GM13976 (cell line): ENCODE results near the gene MARCHF3.
"Not testable (repeated sequence)": the region's sequence is repeated elsewhere in the genome, so short reads cannot be mapped to it uniquely, and the experiment has no call there.

Experiments
- DNase-seq: peaks from one replicate; pipeline ENCODE4 v3.0.0; 2012; ENCODE audit warnings: low spot score
- CTCF ChIP-seq: IDR thresholded peaks from 2 replicates; pipeline ENCODE4 v1.5.1; 2012; ENCODE audit warnings: borderline replicate concordance, mild to moderate bottlenecking; ENCODE audit not compliant: insufficient read depth; ENCODE audit errors: extremely low read depth, missing control alignments, control extremely low read depth
- in situ Hi-C: fragments of 300-500 bp; cut with MboI; formaldehyde crosslinking; loops from one replicate; pipeline ENCODE4 v1.12.0; 2022; ENCODE audit warnings: low sequenced_read_pairs, mixed read lengths, inconsistent platforms; ENCODE audit not compliant: unreplicated experiment

MARCHF3 gene

DNA sequence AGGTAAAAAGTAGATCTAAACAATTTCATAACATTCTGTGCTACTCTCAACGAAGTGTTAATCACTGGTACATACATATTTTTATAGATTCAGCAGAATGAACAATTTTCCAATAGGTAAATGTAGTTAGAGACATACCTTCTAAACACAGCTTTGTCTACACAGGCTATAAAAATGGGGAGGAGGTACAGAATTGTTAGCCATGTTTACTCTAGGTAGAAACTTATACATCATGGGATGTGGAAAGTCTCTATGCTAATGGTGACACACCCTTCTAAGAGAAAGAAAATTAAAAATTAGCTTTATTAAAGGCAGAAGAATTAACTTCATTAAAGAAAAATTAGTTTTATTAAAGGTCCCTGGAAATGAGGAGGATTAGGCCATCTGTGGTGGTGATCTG lies 31.2 kb upstream of the MARCHF3 start:
- in situ Hi-C loops: no loop called here
- DNase-seq: no peak
- no peak for TF ChIP-seq CTCF

GRCh38 chr5:127060470-127060985 lies 30.2 kb upstream of the MARCHF3 start:
- no peak for TF ChIP-seq CTCF
- in situ Hi-C loops: no loop called here
- no peak for DNase-seq

- no peak for TF ChIP-seq CTCF
- no peak for DNase-seq
- in situ Hi-C loops: no loop called here
These were observed 26.5 kb upstream of the MARCHF3 start for GRCh38 chr5:127056896-127057295.

GRCh38 chr5:127055880-127056653 lies 25.7 kb upstream of the MARCHF3 start:
- no peak for TF ChIP-seq CTCF
- in situ Hi-C loops: no loop called here
- DNase-seq: no peak

DNA sequence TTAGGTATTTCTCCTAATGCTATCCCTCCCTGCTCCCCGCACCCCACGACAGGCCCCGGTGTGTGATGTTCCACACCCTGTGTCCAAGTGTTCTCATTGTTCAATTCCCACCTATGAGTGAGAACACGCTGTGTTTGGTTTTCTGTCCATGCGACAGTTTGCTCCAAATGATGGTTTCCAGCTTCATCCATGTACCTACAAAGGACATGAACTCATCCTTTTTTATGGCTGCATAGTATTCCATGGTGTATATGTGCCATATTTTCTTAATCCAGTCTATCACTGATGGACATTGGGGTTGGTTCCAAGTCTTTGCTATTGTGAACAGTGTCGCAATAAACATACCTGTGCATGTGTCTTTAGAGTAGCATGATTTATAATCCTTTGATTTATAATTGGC lies 23.2 kb upstream of the MARCHF3 start:
- DNase-seq, in situ Hi-C loops: not testable (repeated sequence)

DNA sequence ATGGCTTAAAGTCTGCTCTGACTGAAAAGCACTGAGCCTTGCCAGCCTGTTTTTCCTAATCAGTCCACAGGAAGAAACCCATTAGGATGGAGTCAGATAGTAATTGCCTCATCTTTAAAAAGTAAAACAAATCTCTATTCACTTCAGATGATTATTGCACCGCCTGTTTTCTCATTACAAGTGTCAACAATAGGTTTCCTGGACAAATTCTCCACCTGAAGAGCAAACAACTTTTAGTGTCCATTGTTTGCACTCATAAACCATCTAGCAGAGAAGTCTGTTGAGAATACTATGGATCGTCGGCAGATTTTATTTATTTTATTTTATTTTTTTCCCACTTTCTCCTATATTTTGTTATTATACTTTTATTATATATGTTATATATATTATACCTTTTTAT lies 22.7 kb upstream of the MARCHF3 start:
- no peak for DNase-seq
- TF ChIP-seq CTCF: no peak
- in situ Hi-C loops: no loop called here

GRCh38 chr5:127051591-127051990 lies 21.2 kb upstream of the MARCHF3 start:
- in situ Hi-C loops: no loop called here
- no peak for TF ChIP-seq CTCF
- DNase-seq: no peak
